Left lung (tissue), 10 donors: ENCODE measurements around the gene SEMG1. TPM values are rescaled to one million over a fixed set of nuclear protein-coding genes. Genes with fewer than 3 reads are reported as not detected.
A peak's percentile ranks its signal among the peaks of the same experiment; 100 is the strongest.

Source experiments
- ATAC-seq: fragments of 200-7000 bp; cut with Tn5 transposase; one replicate; pipeline ENCODE4 v1.9.1; 2020; ENCODE audit warnings: moderate library complexity
- DNase-seq, 4 donors: peaks; one replicate each; pipeline ENCODE4 v3.0.0-alpha.2; 2013 to 2020
- H3K27ac ChIP-seq, 2 donors: fragments of 200-600 bp; sonication (generic) in 1 of 2; one replicate each; pipeline versions ENCODE4 v1.5.0 to v1.8.0; 2020 to 2021
- H3K27me3 ChIP-seq, 2 donors: fragments of 200-600 bp; sonication (generic) in 1 of 2; one replicate each; pipeline versions ENCODE4 v1.5.0 to v1.8.0; 2020 to 2021
- H3K36me3 ChIP-seq, 2 donors: fragments of 200-600 bp; sonication (generic) in 1 of 2; one replicate each; pipeline versions ENCODE4 v1.5.0 to v1.8.0; 2020 to 2021
- H3K4me1 ChIP-seq, 2 donors: fragments of 200-600 bp; one replicate each; pipeline ENCODE4 v1.8.0; 2021
- H3K4me3 ChIP-seq, 2 donors: fragments of 200-600 bp; sonication (generic) in 1 of 2; one replicate each; pipeline versions ENCODE4 v1.5.0 to v1.8.0; 2020 to 2021; ENCODE audit warnings: mild to moderate bottlenecking in 1 of 2
- H3K9me3 ChIP-seq, 2 donors: fragments of 200-600 bp; sonication (generic) in 1 of 2; one replicate each; pipeline versions ENCODE4 v1.5.0 to v1.8.0; 2020 to 2021
- intact Hi-C, 2 donors: fragments of 100-400 bp; cut with DNase I; formaldehyde crosslinking; loops; one replicate each; pipeline versions ENCODE4 v1.11.2 to v1.14.2; 2022
- polyA plus RNA-seq, 6 donors: library from polyadenylated mRNA; unstranded; fragments of 120-200 nt; gene quantifications; one replicate each; pipeline ENCODE4 v1.2.1, GENCODE V29; 2013; ENCODE audit not compliant: insufficient read length in 6 of 6
- total RNA-seq, 2 donors: library from RNA; stranded (reverse); fragmentation: NEBNext Ultra II Directional; extraction: Animal tissue kit (Norgen Biotek cat#: 25700); gene quantifications; one replicate each; pipeline ENCODE4 v1.2.1, GENCODE V29; 2021
- TF ChIP-seq, protein P1 (sequence below), 2 donors: fragments of 200-600 bp; sonication (generic) in 1 of 2; IDR thresholded peaks; one replicate each; pipeline versions ENCODE4 v1.5.0 to v1.8.0; 2021; ENCODE audit warnings: antibody characterized with exemption in 2 of 2
- donor health status: DM: no; HTN: yes; CAD: no.
- donor health status: DM: no; HTN: no; CAD: no.

The SEMG1 gene
- total and polyA plus RNA-seq, 8 donors, result 0.31 TPM; not detected in 7

DNA sequence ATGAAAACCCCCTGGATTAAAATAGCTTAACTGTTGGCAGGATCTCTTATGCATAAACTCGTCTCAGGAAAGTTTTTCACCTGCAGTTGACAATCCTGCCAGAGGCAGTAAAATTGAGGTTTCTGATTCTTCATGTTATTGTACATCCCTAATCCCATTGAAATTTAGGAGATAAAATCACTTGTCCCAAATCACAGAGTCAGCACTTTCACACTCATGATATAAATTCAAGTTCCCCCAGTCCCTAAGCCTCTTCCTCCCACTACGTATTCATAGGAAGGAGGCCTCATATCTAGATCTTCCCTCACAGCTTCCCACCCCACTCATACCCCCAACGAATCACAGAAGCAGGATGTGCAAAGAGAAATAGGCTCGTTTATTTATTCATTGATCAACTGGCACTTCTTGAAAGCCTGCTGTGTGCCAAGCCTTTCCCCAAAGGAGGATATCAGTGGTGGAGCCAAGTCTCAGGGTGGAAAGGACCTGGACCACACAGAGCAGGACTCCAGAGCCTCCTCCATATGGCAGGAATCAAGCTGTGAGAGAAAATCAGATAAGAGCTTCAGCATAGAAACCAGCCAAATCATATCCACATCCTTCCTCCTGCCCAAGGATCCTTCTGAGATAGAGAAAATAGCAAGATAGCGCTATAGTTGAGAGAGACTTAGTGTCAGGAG is 45.2 kb downstream of the SEMG1 start:
- Histone ChIP-seq H3K9me3 (no peaks in the 10 kb centered on the region), H3K36me3 (no peaks in the 10 kb centered on the region), H3K4me3 (peak overlapping the region; percentile 21 to 44), H3K4me1 (peaks cover 10 to 63% of the 10 kb centered on the region in 2 donors), H3K27me3 (no peaks in the 10 kb centered on the region), H3K27ac (peak overlapping the region in 1 of 2 donors; percentile 86)
- DNase-seq, result no peak
- intact Hi-C loops, result no loop called here
- ATAC-seq, result no peak
- TF ChIP-seq, protein P1, sequence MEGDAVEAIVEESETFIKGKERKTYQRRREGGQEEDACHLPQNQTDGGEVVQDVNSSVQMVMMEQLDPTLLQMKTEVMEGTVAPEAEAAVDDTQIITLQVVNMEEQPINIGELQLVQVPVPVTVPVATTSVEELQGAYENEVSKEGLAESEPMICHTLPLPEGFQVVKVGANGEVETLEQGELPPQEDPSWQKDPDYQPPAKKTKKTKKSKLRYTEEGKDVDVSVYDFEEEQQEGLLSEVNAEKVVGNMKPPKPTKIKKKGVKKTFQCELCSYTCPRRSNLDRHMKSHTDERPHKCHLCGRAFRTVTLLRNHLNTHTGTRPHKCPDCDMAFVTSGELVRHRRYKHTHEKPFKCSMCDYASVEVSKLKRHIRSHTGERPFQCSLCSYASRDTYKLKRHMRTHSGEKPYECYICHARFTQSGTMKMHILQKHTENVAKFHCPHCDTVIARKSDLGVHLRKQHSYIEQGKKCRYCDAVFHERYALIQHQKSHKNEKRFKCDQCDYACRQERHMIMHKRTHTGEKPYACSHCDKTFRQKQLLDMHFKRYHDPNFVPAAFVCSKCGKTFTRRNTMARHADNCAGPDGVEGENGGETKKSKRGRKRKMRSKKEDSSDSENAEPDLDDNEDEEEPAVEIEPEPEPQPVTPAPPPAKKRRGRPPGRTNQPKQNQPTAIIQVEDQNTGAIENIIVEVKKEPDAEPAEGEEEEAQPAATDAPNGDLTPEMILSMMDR (IDR thresholded peaks at IDR 0.05), result no peak

DNA sequence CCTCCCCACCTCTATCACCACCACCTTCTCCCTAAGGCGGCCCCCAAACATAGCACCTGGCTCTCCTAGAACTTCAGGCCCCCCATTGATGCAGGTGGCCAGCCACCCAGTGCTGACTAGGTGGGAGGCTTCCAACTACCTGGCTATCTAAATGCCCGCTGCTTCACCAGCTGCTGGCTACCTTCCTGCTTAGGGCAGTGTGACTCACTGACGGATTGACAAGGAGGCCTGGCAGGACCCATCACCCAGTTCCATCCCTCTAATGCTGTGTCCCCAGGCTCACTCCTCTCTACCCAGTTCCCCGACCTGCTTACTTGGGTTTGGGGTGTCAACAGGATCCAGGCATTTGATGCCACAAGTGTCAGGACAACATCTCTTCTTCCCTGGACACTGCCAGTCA is 46.4 kb downstream of the SEMG1 start:
- ATAC-seq (peak; percentile 42), DNase-seq (no peak)
- Histone ChIP-seq H3K4me3 (peak overlapping the region; percentile 21 to 44), H3K9me3 (no peaks in the 10 kb centered on the region), H3K36me3 (no peaks in the 10 kb centered on the region), H3K27ac (peak overlapping the region in 1 of 2 donors; percentile 86), H3K4me1 (peaks cover 10 to 54% of the 10 kb centered on the region in 2 donors), H3K27me3 (no peaks in the 10 kb centered on the region)
- TF ChIP-seq, protein P1 (IDR thresholded peaks at IDR 0.05), result no peak
- intact Hi-C loops, result no loop called here

DNA sequence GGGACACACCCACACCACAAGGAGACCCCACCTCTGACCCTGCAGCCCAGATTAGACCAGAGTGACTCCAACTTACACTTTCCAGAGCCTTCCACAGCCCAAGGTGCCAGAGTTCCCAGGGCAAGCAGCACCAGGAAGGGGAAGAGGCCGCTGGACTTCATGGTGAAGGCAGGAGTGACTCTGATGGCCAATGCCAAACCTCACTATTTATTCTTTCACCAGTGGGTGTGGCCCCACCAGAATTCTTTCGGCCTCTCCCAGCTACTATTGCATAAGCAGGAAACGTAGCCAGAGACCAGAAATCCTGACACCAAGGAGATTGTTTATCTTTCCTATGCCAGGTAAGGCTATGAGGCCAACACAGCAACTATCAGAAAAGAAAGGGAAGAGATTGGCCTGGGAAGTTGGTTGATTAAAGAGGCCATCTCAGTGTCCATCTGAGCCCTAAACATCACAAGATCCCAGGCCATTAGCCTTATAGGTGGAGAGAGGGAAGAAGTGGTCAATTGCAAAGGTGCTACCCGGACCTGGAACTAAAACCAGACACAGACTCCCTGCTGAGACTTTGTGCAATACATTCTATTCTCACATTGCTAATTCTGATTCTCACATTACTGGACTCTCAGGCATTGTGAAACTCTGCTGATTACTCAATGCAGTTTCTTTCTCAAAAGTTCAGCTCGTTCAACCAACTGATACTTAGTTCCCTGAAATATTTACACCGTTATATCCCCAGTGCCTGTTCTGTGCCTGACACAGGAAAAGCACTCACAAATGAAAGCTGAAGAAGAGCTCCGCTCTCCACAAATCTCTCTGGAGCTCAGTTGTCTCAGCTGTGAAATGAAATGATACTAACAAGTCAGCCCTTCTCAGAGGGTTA is 47.8 kb downstream of the SEMG1 start, which contains the start of gene SLPI:
Gene SLPI, minus strand, starts transcription at position 182 of the 880 bp plus-strand sequence. Its CDS starts 21 bp downstream, at position 161.
- Histone ChIP-seq H3K4me1 (peaks cover 10 to 53% of the 10 kb centered on the region in 2 donors), H3K9me3 (no peaks in the 10 kb centered on the region), H3K4me3 (peak within 1 kb of the TSS; percentile 21 to 44), H3K27me3 (no peaks in the 10 kb centered on the region), H3K27ac (peak within 1 kb of the TSS; percentile 78 to 86), H3K36me3 (no peaks in the 10 kb centered on the region)
- ATAC-seq (peak; percentile 87), DNase-seq (peak in 3 of 4 donors; percentile 35 to 58 (median 55))
- TF ChIP-seq, protein P1 (IDR thresholded peaks at IDR 0.05), result no peak
- intact Hi-C loops, result no loop called here

DNA sequence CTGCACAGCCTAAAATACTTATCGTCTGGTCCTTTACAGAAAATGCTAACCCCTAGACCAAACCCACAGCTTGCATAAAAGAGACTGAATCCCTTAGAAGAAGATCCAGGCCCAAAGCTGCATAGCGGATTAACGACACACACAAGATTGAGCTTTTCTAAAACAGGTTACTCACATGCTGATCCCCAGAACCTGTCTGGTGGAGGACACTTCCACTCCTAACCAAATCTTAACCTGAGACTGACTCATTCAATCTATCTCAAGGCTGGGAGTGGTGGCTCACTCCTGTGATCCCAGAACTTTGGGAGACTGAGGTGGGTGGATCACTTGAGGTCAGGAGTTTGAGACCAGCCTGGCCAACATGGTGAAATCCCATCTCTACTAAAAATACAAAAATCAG is 50.3 kb downstream of the SEMG1 start:
- no peak overlapping the region for H3K4me3 ChIP-seq
- no peaks in the 10 kb centered on the region for H3K27me3 ChIP-seq
- intact Hi-C loops, result no loop called here
- H3K4me1 ChIP-seq, result peaks cover 10 to 40% of the 10 kb centered on the region in 2 donors
- H3K27ac ChIP-seq, result no peak overlapping the region
- no peak for ATAC-seq
- TF ChIP-seq, protein P1 (IDR thresholded peaks at IDR 0.05), result no peak
- DNase-seq, result no peak
- no peaks in the 10 kb centered on the region for H3K36me3 ChIP-seq
- H3K9me3 ChIP-seq, result no peaks in the 10 kb centered on the region

DNA sequence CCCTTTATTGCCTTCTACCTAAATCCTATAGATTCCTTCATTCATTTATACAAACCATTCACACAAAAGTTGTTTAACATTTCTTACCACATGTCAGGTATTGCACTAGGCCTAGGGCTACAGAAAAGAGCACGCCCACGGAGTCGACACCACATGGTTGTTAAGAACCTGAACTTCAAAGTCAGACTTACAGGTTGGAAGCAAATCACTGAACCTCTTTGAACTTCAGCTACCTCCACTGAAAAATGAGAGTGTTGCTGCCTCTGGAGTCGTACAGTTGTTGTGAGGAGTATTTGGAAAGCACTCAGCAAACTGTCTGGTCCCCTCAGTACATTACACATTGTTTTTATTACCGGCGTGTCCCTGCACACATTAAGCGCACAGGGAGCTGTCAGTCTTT is 50.9 kb downstream of the SEMG1 start:
- intact Hi-C loops, result no loop called here
- Histone ChIP-seq H3K36me3 (no peaks in the 10 kb centered on the region), H3K4me1 (peaks cover 10 to 34% of the 10 kb centered on the region in 2 donors), H3K4me3 (no peak overlapping the region), H3K27ac (no peak overlapping the region), H3K27me3 (no peaks in the 10 kb centered on the region), H3K9me3 (no peaks in the 10 kb centered on the region)
- TF ChIP-seq, protein P1 (IDR thresholded peaks at IDR 0.05), result no peak
- DNase-seq (no peak), ATAC-seq (no peak)
